Naive B cell (primary cell): ENCODE data around the gene SLC25A45. TPM values are rescaled to one million over a fixed set of nuclear protein-coding genes. Genes with fewer than 3 reads are reported as not detected.
"Not testable (repeated sequence)": the region's sequence is repeated elsewhere in the genome, so short reads cannot be mapped to it uniquely, and the experiment has no call there.

ENCODE experiments used
- ATAC-seq, 2 donors: fragments of 150-1000 bp; cut with Tn5 transposase; 2 replicates each; pipeline ENCODE4 v1.10.0; 2021; ENCODE audit warnings: low read depth in 2 of 2, mild to moderate bottlenecking in 2 of 2, moderate library complexity in 2 of 2
- DNase-seq: peaks from one replicate; pipeline ENCODE4 v3.0.0; 2022
- H3K27ac Mint-ChIP-seq, 6 donors: one replicate each; pipeline ENCODE4 v1.8.0; 2020 to 2022; ENCODE audit warnings: mild to moderate bottlenecking in 6 of 6, mixed read lengths in 6 of 6, moderate library complexity in 5 of 6, inconsistent platforms in 2 of 6
- H3K27me3 Mint-ChIP-seq, 3 donors: one replicate each; pipeline ENCODE4 v1.8.0; 2021 to 2022; ENCODE audit warnings: mixed read lengths in 3 of 3, mild to moderate bottlenecking in 1 of 3
- H3K36me3 Mint-ChIP-seq, 2 donors: one replicate each; pipeline ENCODE4 v1.8.0; 2020 to 2022; ENCODE audit warnings: mixed read lengths in 2 of 2, inconsistent platforms in 1 of 2, mild to moderate bottlenecking in 1 of 2
- H3K4me1 Mint-ChIP-seq, 3 donors: one replicate each; pipeline ENCODE4 v1.8.0; 2020 to 2022; ENCODE audit warnings: mixed read lengths in 3 of 3, inconsistent platforms in 1 of 3, mild to moderate bottlenecking in 1 of 3, moderate library complexity in 1 of 3
- H3K4me3 Mint-ChIP-seq, 8 donors: one replicate each; pipeline ENCODE4 v1.8.0; 2020 to 2022; ENCODE audit warnings: mild to moderate bottlenecking in 8 of 8, mixed read lengths in 8 of 8, moderate library complexity in 8 of 8, inconsistent platforms in 2 of 8
- H3K9me3 Mint-ChIP-seq, 7 donors: one replicate each; pipeline ENCODE4 v1.8.0; 2020 to 2022; ENCODE audit warnings: mixed read lengths in 7 of 7, mild to moderate bottlenecking in 5 of 7, inconsistent platforms in 2 of 7, moderate library complexity in 1 of 7
- polyA plus RNA-seq, 6 donors: library from polyadenylated mRNA; unstranded; fragments of 300-500 nt; fragmentation: Illumina TruSeq; gene quantifications; one replicate each; pipeline ENCODE4 v1.2.3, GENCODE V29; 2021; ENCODE audit warnings: low read depth in 6 of 6

SLC25A45 gene
- polyA plus RNA-seq, 6 donors from 2014 or later: 10.2 to 35.1 (median 16.2) TPM

DNA sequence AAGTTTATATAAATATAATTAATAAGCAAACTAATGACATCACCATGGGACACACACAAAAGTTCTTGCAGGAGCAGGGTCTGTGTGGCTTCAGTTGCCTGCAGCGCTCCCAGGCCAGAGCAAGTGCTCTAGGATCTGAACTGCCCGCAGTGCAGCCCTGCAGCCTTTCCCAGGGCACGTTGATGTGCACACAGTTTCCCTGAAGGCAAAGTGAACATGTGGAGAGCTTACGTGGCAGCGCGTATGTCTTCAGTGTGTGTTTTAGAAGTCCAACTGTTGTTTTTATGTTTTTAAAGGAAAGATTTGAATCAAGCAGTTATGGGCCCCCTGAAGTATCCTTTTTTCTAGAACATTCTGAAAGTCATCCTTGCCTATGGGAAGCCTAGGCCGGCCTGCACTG lies 29.1 kb downstream of the SLC25A45 start:
- Mint-ChIP-seq H3K36me3 (peaks cover 6 to 16% of the 10 kb centered on the region in 2 donors), H3K4me1 (peaks cover 18 to 28% (median 24%) of the 10 kb centered on the region in 3 donors), H3K27me3 (no peaks in the 10 kb centered on the region), H3K9me3 (no peaks in the 10 kb centered on the region), H3K27ac (peak overlapping the region in 4 of 6 donors; percentile 56 to 87 (median 69)), H3K4me3 (peak overlapping the region; percentile 74 to 90 (median 86))
- no peak for ATAC-seq
- no peak for DNase-seq

DNA sequence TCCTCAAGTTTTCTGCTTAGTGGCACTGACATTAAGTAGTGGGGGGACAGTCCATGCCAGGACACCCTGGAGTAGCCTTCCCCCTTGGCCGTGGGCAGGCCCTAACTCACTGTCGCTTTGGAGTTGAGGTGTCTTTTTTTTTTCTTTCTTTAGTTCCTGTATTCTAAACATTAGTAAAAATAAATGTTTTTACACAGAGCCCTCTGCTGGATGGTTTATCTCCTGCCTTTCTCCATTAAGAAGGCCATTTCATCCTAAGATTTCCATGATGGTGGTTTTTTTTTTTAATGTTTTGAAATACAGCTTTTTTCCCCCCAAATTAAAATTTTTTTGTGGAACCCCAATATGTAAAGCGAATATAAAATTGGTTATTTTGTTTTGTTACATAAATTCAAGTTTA lies 29.7 kb downstream of the SLC25A45 start:
- Mint-ChIP-seq H3K9me3 (no peaks in the 10 kb centered on the region), H3K27ac (peak overlapping the region in 4 of 6 donors; percentile 60 to 96 (median 84)), H3K27me3 (no peaks in the 10 kb centered on the region), H3K4me3 (peak overlapping the region in 1 of 8 donors; percentile 62), H3K36me3 (peaks cover 6 to 16% of the 10 kb centered on the region in 2 donors), H3K4me1 (peaks cover 18 to 24% (median 23%) of the 10 kb centered on the region in 3 donors)
- no peak for ATAC-seq
- DNase-seq: no peak

DNA sequence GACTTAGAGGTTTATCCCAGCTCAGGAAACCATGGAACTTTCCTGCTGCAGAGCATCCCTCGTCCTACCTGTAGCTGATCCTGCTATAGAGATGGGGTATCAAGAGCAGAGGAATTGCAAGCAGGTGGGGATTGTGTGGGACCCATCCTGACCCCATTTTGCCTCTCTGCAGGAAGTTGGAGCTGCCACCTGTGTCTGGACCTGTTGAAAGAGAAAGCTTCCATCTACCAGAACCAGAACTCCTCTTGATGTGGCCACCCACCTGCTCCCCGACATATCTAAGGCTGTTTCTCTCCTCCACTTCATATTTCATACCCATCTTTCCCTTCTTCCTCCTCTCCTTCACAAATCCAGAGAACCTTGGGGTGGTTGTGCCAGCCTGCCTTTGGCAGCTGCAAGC lies 30.9 kb downstream of the SLC25A45 start:
- no peaks in the 10 kb centered on the region for H3K27me3 Mint-ChIP-seq
- H3K27ac Mint-ChIP-seq: peak overlapping the region in 2 of 6 donors; percentile 58 to 74
- peak overlapping the region in 1 of 8 donors; percentile 3 for H3K4me3 Mint-ChIP-seq
- peaks cover 9 to 20% of the 10 kb centered on the region in 2 donors for H3K36me3 Mint-ChIP-seq
- DNase-seq (no peak), ATAC-seq (no peak)
- peaks cover 20 to 24% (median 24%) of the 10 kb centered on the region in 3 donors for H3K4me1 Mint-ChIP-seq
- H3K9me3 Mint-ChIP-seq: peaks cover 0 to under 1% (median 0%) of the 10 kb centered on the region in 7 donors

DNA sequence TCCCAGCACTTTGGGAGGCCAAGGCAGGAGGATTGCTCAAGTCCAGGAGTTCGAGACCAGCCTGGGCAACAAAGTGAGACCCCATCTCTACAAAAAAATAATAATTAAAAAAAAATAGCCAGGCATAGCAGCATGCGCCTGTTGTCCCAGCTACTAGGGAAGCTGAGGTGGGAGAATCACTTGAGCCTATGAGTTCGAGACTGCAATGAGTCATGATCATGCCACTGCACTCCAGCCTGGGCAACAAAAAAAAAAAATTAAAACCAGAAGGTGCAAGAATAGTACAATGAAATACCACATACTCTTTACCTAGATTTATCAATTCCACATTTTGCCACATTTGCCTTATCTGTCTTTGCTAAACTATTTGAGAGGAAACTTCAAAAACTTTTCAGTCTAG lies 40.6 kb downstream of the SLC25A45 start:
- peaks cover 0 to 2% (median 0%) of the 10 kb centered on the region in 7 donors for H3K9me3 Mint-ChIP-seq
- DNase-seq (no peak), ATAC-seq (no peak)
- H3K4me1 Mint-ChIP-seq: peaks cover 23 to 33% (median 25%) of the 10 kb centered on the region in 3 donors
- no peaks in the 10 kb centered on the region for H3K27me3 Mint-ChIP-seq
- peaks cover 18 to 30% of the 10 kb centered on the region in 2 donors for H3K36me3 Mint-ChIP-seq
- H3K27ac Mint-ChIP-seq: no peak overlapping the region
- no peak overlapping the region for H3K4me3 Mint-ChIP-seq

DNA sequence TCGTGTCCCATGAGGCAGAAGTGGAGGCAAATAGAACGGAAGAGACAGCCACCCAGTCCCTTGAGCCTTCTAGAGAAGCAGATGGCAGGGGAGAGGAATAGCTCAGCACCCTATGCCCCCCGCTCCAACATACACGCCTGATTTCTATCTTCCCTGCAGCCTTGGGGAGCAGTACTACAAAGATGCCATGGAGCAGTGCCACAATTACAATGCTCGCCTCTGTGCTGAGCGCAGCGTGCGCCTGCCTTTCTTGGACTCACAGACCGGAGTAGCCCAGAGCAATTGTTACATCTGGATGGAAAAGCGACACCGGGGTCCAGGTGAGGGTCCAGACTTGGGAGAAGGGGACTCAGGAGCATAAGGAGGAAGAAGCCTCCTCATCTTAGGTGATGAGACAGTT lies 42.2 kb downstream of the SLC25A45 start:
- ATAC-seq (no peak), DNase-seq (no peak)
- H3K4me1 Mint-ChIP-seq: peaks cover 21 to 36% (median 33%) of the 10 kb centered on the region in 3 donors
- H3K36me3 Mint-ChIP-seq: peaks cover 12 to 18% of the 10 kb centered on the region in 2 donors
- H3K9me3 Mint-ChIP-seq: no peaks in the 10 kb centered on the region
- H3K27me3 Mint-ChIP-seq: no peaks in the 10 kb centered on the region
- H3K4me3 Mint-ChIP-seq: peak overlapping the region in 1 of 8 donors; percentile 21
- H3K27ac Mint-ChIP-seq: peak overlapping the region in 1 of 6 donors; percentile 1

DNA sequence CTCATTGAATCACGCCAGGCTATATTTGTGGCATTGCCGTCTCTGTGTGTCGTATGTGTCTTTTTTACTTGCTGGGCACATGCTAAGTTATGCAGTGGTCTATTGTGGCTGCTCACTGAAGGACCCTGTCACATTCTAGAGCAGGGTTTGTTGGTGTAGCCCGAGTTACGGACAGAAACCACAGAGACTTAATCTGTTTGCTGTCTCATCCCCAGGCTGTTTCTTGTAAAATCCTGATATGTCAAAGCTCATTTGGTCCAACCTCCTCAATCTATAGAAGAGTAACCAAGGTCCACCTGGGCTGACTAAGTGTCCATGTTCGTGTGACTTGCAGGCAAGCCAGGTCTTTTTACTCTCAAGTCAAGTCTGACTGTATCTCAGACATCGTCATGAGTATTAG lies 43.8 kb downstream of the SLC25A45 start:
- Mint-ChIP-seq H3K36me3 (peaks cover 7 to 12% of the 10 kb centered on the region in 2 donors), H3K27ac (peak overlapping the region in 2 of 6 donors; percentile 3 to 64), H3K4me3 (peak overlapping the region in 1 of 8 donors; percentile 68), H3K9me3 (no peaks in the 10 kb centered on the region), H3K27me3 (no peaks in the 10 kb centered on the region), H3K4me1 (peaks cover 32 to 48% (median 40%) of the 10 kb centered on the region in 3 donors)
- no peak for DNase-seq
- no peak for ATAC-seq

DNA sequence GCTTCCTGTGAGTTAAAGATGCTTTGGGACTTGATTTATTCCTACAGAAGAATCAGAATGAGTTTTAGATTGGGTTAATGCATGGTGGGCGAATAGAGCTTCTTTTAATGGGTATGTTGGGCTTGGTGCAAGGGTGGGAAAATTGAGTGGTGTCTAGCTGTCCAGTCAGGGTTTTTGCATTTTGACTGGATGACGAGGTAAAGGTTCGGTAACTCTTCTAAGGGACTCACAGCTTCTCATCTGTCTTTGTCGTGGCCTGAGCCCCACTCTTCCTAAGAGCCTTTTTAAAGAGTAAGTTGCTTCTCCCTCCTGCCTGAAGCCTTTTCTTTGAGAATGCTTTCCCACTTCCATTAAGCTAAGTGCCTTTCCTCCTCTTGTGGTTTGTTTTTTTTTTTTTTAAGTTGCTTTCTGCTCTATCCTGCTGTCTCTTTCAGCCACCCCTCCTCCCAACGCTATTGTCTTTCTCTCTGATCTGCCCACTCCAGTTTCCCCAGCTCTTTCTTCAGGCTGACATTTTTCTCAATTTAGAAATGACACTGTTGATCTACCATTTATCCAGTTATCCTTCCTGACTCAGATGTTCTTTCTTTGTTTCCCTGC lies 47.6 kb downstream of the SLC25A45 start:
- ATAC-seq (no peak), DNase-seq (no peak)
- peak overlapping the region; percentile 72 to 97 (median 92) for H3K27ac Mint-ChIP-seq
- H3K27me3 Mint-ChIP-seq: no peaks in the 10 kb centered on the region
- H3K9me3 Mint-ChIP-seq: no peaks in the 10 kb centered on the region
- H3K4me3 Mint-ChIP-seq: peak overlapping the region; percentile 89 to 99 (median 96)
- H3K36me3 Mint-ChIP-seq: peaks cover 0 to 7% of the 10 kb centered on the region in 2 donors
- peaks cover 29 to 52% (median 45%) of the 10 kb centered on the region in 3 donors for H3K4me1 Mint-ChIP-seq

DNA sequence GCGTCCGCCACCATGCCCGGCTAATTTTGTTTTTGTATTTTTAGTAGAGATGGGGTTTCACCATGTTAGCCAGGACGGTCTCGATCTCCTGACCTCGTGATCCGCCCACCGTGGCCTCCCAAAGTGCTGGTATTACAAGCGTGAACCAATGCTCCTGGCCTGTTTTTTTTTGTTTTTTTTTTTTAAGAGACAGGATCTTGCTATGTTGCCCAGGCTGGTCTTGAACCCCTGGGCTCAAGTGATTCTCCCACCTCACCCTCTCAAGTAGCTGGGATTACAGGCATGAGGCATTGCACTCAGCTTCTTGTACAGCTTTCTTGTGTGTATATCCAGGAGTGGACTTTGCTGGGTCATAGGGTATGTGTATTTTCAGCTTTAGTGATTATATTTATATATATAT lies 49.9 kb downstream of the SLC25A45 start:
- Mint-ChIP-seq H3K4me1 (peaks cover 28 to 52% (median 36%) of the 10 kb centered on the region in 3 donors), H3K4me3 (peak overlapping the region in 4 of 8 donors; percentile 3 to 47 (median 28))
- H3K9me3 Mint-ChIP-seq, DNase-seq, ATAC-seq, H3K27ac Mint-ChIP-seq, H3K36me3 Mint-ChIP-seq, H3K27me3 Mint-ChIP-seq: not testable (repeated sequence)

DNA sequence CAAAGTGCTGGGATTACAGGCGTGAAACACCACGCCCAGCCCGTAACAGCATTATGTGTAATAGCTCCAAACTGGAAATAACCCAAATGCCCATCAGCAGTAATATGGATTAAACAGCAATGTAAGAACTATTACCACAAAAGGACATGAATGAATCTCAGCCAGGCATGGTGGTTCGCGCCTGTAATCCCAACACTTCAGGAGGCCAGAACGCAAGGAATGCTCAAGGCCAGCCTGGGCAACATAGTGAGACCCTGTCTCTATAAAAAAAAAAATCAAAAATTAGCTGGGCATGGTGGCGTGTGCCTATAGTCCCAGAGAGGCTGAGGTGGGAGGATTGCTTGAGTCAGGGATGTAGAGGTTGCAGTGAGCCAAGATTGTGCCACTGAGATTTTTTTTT lies 51.9 kb downstream of the SLC25A45 start:
- ATAC-seq: no peak
- Mint-ChIP-seq H3K4me1 (peaks cover 27 to 44% (median 32%) of the 10 kb centered on the region in 3 donors), H3K4me3 (peak overlapping the region in 3 of 8 donors; percentile 66 to 82 (median 78))

DNA sequence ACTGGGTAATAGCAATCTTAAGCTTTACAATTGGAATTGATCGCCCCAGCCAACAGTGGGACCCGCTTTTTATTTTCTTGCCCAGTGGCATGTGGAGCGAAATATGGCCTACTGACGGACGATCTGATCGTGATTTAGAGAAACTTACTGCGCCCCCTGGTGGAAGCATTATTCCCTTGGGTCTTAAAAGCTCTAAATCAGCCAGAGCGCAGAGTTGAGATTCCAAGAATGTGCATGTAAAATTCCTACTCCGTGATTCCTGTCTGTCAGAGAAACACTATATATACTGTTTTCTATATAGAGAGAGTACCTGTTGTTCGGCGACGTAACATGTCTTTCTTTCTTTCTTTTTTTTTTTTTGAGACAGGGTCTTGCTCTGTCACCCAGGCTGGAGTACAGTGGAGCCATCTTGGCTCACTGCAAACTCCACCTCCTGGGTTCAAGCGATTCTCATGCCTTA lies 52.5 kb downstream of the SLC25A45 start:
- H3K27ac Mint-ChIP-seq: peak overlapping the region; percentile 76 to 96 (median 88)
- H3K9me3 Mint-ChIP-seq: no peaks in the 10 kb centered on the region
- H3K4me1 Mint-ChIP-seq: peaks cover 22 to 38% (median 26%) of the 10 kb centered on the region in 3 donors
- peak; percentile 86 for DNase-seq
- H3K36me3 Mint-ChIP-seq: no peaks in the 10 kb centered on the region
- ATAC-seq: peak; percentile 56 to 57
- H3K4me3 Mint-ChIP-seq: peak overlapping the region; percentile 66 to 91 (median 80)
- no peaks in the 10 kb centered on the region for H3K27me3 Mint-ChIP-seq

More for the DNA sequence above, 51.9 kb downstream of the SLC25A45 start:
- H3K27ac Mint-ChIP-seq: no peak overlapping the region
- no peak for DNase-seq
- no peaks in the 10 kb centered on the region for H3K36me3 Mint-ChIP-seq
- H3K27me3 Mint-ChIP-seq: no peaks in the 10 kb centered on the region
- H3K9me3 Mint-ChIP-seq: no peaks in the 10 kb centered on the region

DNA sequence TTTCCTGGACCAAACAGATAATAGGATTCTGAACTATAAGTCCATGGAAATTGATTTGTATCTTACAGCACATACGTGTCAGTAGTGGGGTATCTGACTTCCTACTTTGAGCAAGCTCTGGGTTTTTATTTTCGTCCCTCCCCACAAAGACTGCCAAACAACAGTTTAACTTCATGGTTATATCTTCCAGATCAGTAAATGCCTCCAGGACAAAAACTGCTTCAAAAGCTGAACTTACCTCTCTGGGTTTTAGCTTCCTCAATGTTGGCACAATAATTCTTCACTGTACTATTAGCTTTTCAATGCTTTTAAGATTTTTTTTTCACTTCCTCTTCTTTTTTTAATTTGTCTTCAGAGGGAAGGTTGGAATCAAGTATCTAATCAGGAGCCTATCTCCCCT lies 53.0 kb downstream of the SLC25A45 start:
- peak overlapping the region; percentile 66 to 91 (median 80) for H3K4me3 Mint-ChIP-seq
- DNase-seq: no peak
- H3K4me1 Mint-ChIP-seq: peaks cover 17 to 33% (median 21%) of the 10 kb centered on the region in 3 donors
- ATAC-seq: peak; percentile 42
- H3K27ac Mint-ChIP-seq: peak overlapping the region; percentile 76 to 96 (median 88)
- H3K36me3 Mint-ChIP-seq: no peaks in the 10 kb centered on the region
- no peaks in the 10 kb centered on the region for H3K9me3 Mint-ChIP-seq
- H3K27me3 Mint-ChIP-seq: no peaks in the 10 kb centered on the region

DNA sequence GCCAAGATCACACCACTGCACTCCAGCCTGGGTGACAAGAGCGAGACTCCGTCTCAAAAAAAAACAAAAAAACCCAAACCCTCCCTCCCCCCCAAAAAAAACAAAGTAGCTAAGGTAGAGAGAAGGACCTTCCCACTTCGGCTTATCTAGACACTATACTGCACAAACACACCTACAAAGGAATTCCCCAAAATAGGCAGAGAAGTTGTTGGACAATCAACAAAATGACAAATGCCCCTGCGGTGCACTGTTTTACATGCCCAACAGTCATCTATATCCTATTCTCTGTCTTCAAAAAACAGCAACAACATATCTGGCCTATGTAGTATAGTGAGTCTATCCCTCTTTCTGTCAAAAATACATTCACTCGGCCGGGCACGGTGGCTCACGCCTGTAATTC lies 55.4 kb downstream of the SLC25A45 start:
- H3K27me3 Mint-ChIP-seq: peaks cover 0 to 6% (median 3%) of the 10 kb centered on the region in 3 donors
- H3K4me3 Mint-ChIP-seq: peak overlapping the region in 1 of 8 donors; percentile 52
- H3K4me1 Mint-ChIP-seq: peaks cover 10 to 25% (median 13%) of the 10 kb centered on the region in 3 donors
- H3K27ac Mint-ChIP-seq: no peak overlapping the region
- no peak for ATAC-seq
- H3K36me3 Mint-ChIP-seq: no peaks in the 10 kb centered on the region
- DNase-seq: no peak
- no peaks in the 10 kb centered on the region for H3K9me3 Mint-ChIP-seq

DNA sequence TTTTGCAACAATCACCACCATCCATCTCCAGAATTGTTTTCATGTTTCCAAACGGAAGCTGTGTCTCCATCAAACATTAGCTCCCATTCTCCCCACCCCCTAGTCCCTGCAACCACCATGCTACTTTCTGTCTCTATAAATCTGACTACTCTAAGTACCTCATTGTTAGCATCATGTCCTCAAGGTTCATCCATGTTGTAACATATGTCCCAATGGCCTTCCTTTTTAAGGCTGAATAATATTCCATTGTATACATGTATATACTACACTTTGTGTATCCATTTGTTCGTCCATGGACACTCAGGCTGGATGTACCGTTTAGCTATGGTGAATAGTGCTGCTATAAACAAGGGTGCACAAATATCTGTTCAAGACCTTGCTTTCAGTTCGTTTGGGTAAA lies 57.0 kb downstream of the SLC25A45 start:
- Mint-ChIP-seq H3K4me1 (peaks cover 10 to 24% (median 12%) of the 10 kb centered on the region in 3 donors), H3K36me3 (no peaks in the 10 kb centered on the region), H3K27ac (peak overlapping the region in 1 of 6 donors; percentile 14), H3K4me3 (peak overlapping the region in 1 of 8 donors; percentile 2), H3K9me3 (no peaks in the 10 kb centered on the region), H3K27me3 (peaks cover 0 to 12% (median 3%) of the 10 kb centered on the region in 3 donors)
- no peak for DNase-seq
- no peak for ATAC-seq
